ENCODE results near the gene QDPR. TPM values are rescaled to one million over a fixed set of nuclear protein-coding genes. Genes with fewer than 3 reads are reported as not detected.

Gene QDPR
- total and polyA plus RNA-seq, 10 of the 15 experiments (the other 5 are each of a cell fraction or from before 2014, with no cell fraction given) = 3.0 to 27.7 (median 11.8) TPM

DNA sequence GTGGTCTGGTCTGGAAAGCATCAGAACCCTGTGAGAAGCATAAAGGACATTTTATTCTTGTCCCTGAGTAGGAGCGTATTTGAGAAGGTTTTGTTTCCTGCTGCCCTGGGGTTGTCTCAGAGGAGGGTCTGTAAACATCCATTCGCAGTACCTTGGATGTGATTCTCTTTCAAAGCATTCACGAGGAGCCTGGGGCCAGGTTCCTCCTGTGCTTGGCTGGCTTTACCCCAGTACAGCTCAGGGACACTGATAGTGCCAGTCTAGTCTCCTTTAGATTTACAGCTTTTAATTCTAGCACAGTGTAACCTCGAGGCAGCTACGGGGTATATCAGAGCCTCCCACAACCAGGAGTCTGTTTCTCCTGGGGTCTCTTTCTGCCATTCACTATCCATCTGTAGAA lies 5.8 kb upstream of the QDPR start (continued):
- TF ChIP-seq, protein P1, sequence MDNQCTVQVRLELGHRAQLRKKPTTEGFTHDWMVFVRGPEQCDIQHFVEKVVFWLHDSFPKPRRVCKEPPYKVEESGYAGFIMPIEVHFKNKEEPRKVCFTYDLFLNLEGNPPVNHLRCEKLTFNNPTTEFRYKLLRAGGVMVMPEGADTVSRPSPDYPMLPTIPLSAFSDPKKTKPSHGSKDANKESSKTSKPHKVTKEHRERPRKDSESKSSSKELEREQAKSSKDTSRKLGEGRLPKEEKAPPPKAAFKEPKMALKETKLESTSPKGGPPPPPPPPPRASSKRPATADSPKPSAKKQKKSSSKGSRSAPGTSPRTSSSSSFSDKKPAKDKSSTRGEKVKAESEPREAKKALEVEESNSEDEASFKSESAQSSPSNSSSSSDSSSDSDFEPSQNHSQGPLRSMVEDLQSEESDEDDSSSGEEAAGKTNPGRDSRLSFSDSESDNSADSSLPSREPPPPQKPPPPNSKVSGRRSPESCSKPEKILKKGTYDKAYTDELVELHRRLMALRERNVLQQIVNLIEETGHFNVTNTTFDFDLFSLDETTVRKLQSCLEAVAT (IDR thresholded peaks at IDR 0.05) = no peak
- TF ChIP-seq, protein P2, sequence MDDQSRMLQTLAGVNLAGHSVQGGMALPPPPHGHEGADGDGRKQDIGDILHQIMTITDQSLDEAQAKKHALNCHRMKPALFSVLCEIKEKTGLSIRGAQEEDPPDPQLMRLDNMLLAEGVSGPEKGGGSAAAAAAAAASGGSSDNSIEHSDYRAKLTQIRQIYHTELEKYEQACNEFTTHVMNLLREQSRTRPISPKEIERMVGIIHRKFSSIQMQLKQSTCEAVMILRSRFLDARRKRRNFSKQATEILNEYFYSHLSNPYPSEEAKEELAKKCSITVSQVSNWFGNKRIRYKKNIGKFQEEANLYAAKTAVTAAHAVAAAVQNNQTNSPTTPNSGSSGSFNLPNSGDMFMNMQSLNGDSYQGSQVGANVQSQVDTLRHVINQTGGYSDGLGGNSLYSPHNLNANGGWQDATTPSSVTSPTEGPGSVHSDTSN (IDR thresholded peaks at IDR 0.05; ENCODE audit: insufficient replicate concordance, low read depth, low read length) = no peak
- TF ChIP-seq ASH2L (IDR thresholded peaks at IDR 0.05; ENCODE audit: borderline replicate concordance, low read depth) (no peak), MXI1 (IDR thresholded peaks at IDR 0.05; ENCODE audit: low read depth, low read length) (no peak), BHLHE40 (IDR thresholded peaks at IDR 0.05; ENCODE audit: borderline replicate concordance in 1 of 2, low read depth in 2 of 2, low read length in 1 of 2) (no peak)

DNA sequence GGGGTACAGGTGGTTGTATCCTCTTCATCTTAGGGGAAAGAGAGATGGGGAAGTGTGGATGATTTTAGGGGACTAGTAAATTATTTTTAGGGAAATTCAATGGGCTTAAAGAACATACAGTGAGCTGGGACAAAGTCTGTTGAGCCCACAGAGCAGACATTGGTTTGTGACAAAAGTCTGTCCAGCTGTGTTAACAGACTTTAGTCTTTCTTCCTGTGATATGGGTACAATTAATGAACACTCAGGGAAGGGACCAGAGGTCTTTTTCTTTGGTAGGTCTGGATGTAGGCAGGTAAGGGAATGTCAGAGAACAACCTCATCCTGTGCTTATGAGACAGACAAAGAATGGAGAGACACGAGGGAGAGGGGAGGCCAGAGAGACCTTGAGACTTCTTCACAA lies 5.1 kb upstream of the QDPR start:
- H4K20me1 ChIP-seq (ENCODE audit: control insufficient read depth, insufficient read depth) = no peaks in the 10 kb centered on the region
- in situ Hi-C loops (cut with MboI) (no loop called here), intact Hi-C loops (cut with micrococcal nuclease; ENCODE audit: unreplicated experiment) (no loop called here)
- ATAC-seq (no peak), DNase-seq (ENCODE audit: low read depth, low spot score) (no peak), FAIRE-seq (no peak)
- no peaks in the 10 kb centered on the region for H3K79me2 ChIP-seq (ENCODE audit: control insufficient read depth, insufficient read depth, low read length)
- no peak overlapping the region for H3K4me2 ChIP-seq (ENCODE audit: control insufficient read depth, insufficient read depth)
- H3K36me3 ChIP-seq (ENCODE audit: control insufficient read depth in 2 of 2, insufficient read depth in 2 of 2, low read length in 1 of 2) = no peaks in the 10 kb centered on the region
- no peak overlapping the region for H3K9ac ChIP-seq (ENCODE audit: control insufficient read depth, insufficient read depth, low read length)
- H2AFZ ChIP-seq (ENCODE audit: control insufficient read depth, low read depth, low read length) = no peak overlapping the region
- H3K27me3 ChIP-seq (replicated peaks in 1 of 2; ENCODE audit: control insufficient read depth in 2 of 2, insufficient read depth in 2 of 2, low read length in 1 of 2) = no peaks in the 10 kb centered on the region
- H3K4me3 ChIP-seq = no peak overlapping the region
- no peak overlapping the region for H3K27ac ChIP-seq (ENCODE audit: control insufficient read depth, insufficient read depth)
- POLR2A ChIA-PET = no interaction called here
- no peaks in the 10 kb centered on the region for H3K9me3 ChIP-seq (replicated peaks; ENCODE audit: control insufficient read depth, insufficient read depth, low read length)
- no peaks in the 10 kb centered on the region; the same call in 1 of the 2 replicates for H3K4me1 ChIP-seq (ENCODE audit: control insufficient read depth, insufficient read depth, low read length)
- SMC1A ChIA-PET (ENCODE audit: uncharacterized antibody, unreplicated experiment) = interaction anchor here (0.5 kb wide), 1 partner anchor 735 kb away, joined by 3 read pairs; no protein-coding TSS in a partner anchor
- 0% methylated on average over 1 of the region's 1 CpG for WGBS (ENCODE audit: insufficient coverage, insufficient replicate concordance, low lambda C conversion rate, missing lambda C conversion rate)
- RAD21 ChIA-PET (ENCODE audit: unreplicated experiment) = no interaction called here
- CTCF ChIA-PET = no interaction called here
- no TSS peak for BruUV-seq (replicated peaks)
- no peak for TF ChIP-seq ZBED1 (IDR thresholded peaks at IDR 0.05; ENCODE audit: borderline replicate concordance)
- TF ChIP-seq, protein P3, sequence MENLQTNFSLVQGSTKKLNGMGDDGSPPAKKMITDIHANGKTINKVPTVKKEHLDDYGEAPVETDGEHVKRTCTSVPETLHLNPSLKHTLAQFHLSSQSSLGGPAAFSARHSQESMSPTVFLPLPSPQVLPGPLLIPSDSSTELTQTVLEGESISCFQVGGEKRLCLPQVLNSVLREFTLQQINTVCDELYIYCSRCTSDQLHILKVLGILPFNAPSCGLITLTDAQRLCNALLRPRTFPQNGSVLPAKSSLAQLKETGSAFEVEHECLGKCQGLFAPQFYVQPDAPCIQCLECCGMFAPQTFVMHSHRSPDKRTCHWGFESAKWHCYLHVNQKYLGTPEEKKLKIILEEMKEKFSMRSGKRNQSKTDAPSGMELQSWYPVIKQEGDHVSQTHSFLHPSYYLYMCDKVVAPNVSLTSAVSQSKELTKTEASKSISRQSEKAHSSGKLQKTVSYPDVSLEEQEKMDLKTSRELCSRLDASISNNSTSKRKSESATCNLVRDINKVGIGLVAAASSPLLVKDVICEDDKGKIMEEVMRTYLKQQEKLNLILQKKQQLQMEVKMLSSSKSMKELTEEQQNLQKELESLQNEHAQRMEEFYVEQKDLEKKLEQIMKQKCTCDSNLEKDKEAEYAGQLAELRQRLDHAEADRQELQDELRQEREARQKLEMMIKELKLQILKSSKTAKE (IDR thresholded peaks at IDR 0.05; ENCODE audit: low read depth, poor library complexity, severe bottlenecking) = no peak
- TF ChIP-seq, protein P4, sequence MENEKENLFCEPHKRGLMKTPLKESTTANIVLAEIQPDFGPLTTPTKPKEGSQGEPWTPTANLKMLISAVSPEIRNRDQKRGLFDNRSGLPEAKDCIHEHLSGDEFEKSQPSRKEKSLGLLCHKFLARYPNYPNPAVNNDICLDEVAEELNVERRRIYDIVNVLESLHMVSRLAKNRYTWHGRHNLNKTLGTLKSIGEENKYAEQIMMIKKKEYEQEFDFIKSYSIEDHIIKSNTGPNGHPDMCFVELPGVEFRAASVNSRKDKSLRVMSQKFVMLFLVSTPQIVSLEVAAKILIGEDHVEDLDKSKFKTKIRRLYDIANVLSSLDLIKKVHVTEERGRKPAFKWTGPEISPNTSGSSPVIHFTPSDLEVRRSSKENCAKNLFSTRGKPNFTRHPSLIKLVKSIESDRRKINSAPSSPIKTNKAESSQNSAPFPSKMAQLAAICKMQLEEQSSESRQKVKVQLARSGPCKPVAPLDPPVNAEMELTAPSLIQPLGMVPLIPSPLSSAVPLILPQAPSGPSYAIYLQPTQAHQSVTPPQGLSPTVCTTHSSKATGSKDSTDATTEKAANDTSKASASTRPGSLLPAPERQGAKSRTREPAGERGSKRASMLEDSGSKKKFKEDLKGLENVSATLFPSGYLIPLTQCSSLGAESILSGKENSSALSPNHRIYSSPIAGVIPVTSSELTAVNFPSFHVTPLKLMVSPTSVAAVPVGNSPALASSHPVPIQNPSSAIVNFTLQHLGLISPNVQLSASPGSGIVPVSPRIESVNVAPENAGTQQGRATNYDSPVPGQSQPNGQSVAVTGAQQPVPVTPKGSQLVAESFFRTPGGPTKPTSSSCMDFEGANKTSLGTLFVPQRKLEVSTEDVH (IDR thresholded peaks at IDR 0.05; ENCODE audit: low read depth, partially characterized antibody) = no peak
- no peak for TF ChIP-seq KLF5 (IDR thresholded peaks at IDR 0.05; ENCODE audit: partially characterized antibody)
- no peak for TF ChIP-seq FOS (IDR thresholded peaks at IDR 0.05; ENCODE audit: borderline replicate concordance, extremely low read depth, insufficient read length)
- TF ChIP-seq, protein P5, sequence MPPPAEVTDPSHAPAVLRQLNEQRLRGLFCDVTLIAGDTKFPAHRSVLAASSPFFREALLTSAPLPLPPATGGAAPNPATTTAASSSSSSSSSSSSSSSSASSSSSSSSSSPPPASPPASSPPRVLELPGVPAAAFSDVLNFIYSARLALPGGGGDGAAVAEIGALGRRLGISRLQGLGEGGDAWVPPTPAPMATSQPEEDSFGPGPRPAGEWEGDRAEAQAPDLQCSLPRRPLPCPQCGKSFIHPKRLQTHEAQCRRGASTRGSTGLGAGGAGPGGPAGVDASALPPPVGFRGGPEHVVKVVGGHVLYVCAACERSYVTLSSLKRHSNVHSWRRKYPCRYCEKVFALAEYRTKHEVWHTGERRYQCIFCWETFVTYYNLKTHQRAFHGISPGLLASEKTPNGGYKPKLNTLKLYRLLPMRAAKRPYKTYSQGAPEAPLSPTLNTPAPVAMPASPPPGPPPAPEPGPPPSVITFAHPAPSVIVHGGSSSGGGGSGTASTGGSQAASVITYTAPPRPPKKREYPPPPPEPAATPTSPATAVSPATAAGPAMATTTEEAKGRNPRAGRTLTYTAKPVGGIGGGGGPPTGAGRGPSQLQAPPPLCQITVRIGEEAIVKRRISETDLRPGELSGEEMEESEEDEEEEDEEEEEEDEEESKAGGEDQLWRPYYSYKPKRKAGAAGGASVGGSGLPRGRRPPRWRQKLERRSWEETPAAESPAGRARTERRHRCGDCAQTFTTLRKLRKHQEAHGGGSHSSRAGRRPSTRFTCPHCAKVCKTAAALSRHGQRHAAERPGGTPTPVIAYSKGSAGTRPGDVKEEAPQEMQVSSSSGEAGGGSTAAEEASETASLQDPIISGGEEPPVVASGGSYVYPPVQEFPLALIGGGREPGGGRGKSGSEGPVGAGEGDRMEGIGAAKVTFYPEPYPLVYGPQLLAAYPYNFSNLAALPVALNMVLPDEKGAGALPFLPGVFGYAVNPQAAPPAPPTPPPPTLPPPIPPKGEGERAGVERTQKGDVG (CRISPR knock-in tag; IDR thresholded peaks at IDR 0.05) = no peak
